Gastrocnemius medialis (tissue), 4 donors: Measurements from ENCODE around the gene CUL1. TPM values are rescaled to one million over a fixed set of nuclear protein-coding genes. Genes with fewer than 3 reads are reported as not detected.

Experiments used
- ATAC-seq, 2 donors: fragments of 150-250 bp; one replicate each; pipeline ENCODE4 v1.9.1; 2016
- DNase-seq, 2 donors: peaks; one replicate each; pipeline ENCODE4 v3.0.0-alpha.2; 2019
- H3K27ac ChIP-seq, 4 donors: fragments of 200-600 bp; sonication (generic); 1 replicate in 1 of 4; 2 replicates in 3 of 4; pipeline ENCODE4 v1.5.1; 2016 to 2018; ENCODE audit warnings: mild to moderate bottlenecking in 2 of 4, moderate library complexity in 1 of 4
- H3K27me3 ChIP-seq, 3 donors: fragments of 200-600 bp; sonication (generic) in 2 of 3; 1 replicate in 1 of 3; 2 replicates in 2 of 3; pipeline versions ENCODE4 v1.5.1 to v1.6.0; 2016 to 2019; ENCODE audit warnings: mild to moderate bottlenecking in 1 of 3, moderate library complexity in 1 of 3
- H3K36me3 ChIP-seq, 2 donors: fragments of 200-600 bp; sonication (generic) in 1 of 2; one replicate each; pipeline ENCODE4 v1.5.1; 2017 to 2018
- H3K4me1 ChIP-seq, 2 donors: fragments of 200-600 bp; sonication (generic) in 1 of 2; one replicate each; pipeline ENCODE4 v1.5.1; 2016 to 2017; ENCODE audit warnings: mild to moderate bottlenecking in 2 of 2
- H3K4me3 ChIP-seq, 4 donors: fragments of 200-600 bp; sonication (generic) in 3 of 4; 1 replicate in 1 of 4; 2 replicates in 3 of 4; pipeline ENCODE4 v1.5.1; 2016 to 2019; ENCODE audit warnings: mild to moderate bottlenecking in 2 of 4
- H3K9me3 ChIP-seq, 3 donors: fragments of 200-600 bp; sonication (generic) in 2 of 3; 1 replicate in 1 of 3; 2 replicates in 2 of 3; pipeline ENCODE4 v1.5.1; 2016 to 2019
- CTCF ChIP-seq, 5 experiments: fragments of 450-650 bp in 3 of 5; fragments of 200-600 bp in 2 of 5; sonication (generic) in 2 of 5; IDR thresholded peaks in 4 of 5; conservative IDR thresholded peaks in 1 of 5; 1 replicate in 4 of 5; 2 replicates in 1 of 5; pipeline ENCODE4 v1.5.1; 2016 to 2019; ENCODE audit warnings: antibody characterized with exemption in 5 of 5, mild to moderate bottlenecking in 3 of 5, moderate library complexity in 3 of 5
- POLR2A ChIP-seq, 2 donors: fragments of 450-650 bp; IDR thresholded peaks; one replicate each; pipeline ENCODE4 v1.6.1; 2017; ENCODE audit warnings: antibody characterized with exemption in 2 of 2, mild to moderate bottlenecking in 2 of 2, moderate library complexity in 2 of 2
- in situ Hi-C, 4 donors: fragments of 200-750 bp; cut with MboI; loops; one replicate each; pipeline versions ENCODE4 v1.15.0 to v1.8.0; 2017; ENCODE audit warnings: low sequenced_read_pairs in 4 of 4
- intact Hi-C: fragments of 100-400 bp; cut with DNase I; formaldehyde crosslinking; loops from one replicate; pipeline ENCODE4 v1.15.1; 2023; ENCODE audit warnings: low total_unique reads
- total RNA-seq, 4 donors: library from RNA; depleted of rRNA; stranded (reverse); fragments of >200 nt; gene quantifications; one replicate each; pipeline versions ENCODE4 v1.1.0 to v1.2.3, GENCODE V29; 2016

The CUL1 gene
- total RNA-seq, 4 donors from 2014 or later, result 78.7 to 101 (median 84.6) TPM

- intact Hi-C loops, result no loop called here
- Histone ChIP-seq H3K36me3 (no peaks in the 10 kb centered on the region), H3K9me3 (no peaks in the 10 kb centered on the region), H3K27ac (no peak overlapping the region), H3K27me3 (no peaks in the 10 kb centered on the region), H3K4me3 (no peak overlapping the region), H3K4me1 (no peaks in the 10 kb centered on the region)
- in situ Hi-C loops, result no loop called here
- TF ChIP-seq POLR2A (IDR thresholded peaks at IDR 0.05), result no peak
- TF ChIP-seq CTCF (IDR thresholded peaks at IDR 0.05 in 4 of 5, conservative IDR thresholded peaks at IDR 0.05 in 1 of 5), result no peak
- ATAC-seq, result no peak
- no peak for DNase-seq
These were observed 5.1 kb upstream of the CUL1 start for GRCh38 chr7:148693651-148694050.

- TF ChIP-seq CTCF (IDR thresholded peaks at IDR 0.05 in 4 of 5, conservative IDR thresholded peaks at IDR 0.05 in 1 of 5), result no peak
- no peak for TF ChIP-seq POLR2A (IDR thresholded peaks at IDR 0.05)
- DNase-seq (no peak), ATAC-seq (no peak)
- Histone ChIP-seq H3K27me3 (no peaks in the 10 kb centered on the region), H3K9me3 (no peaks in the 10 kb centered on the region), H3K27ac (no peak overlapping the region), H3K36me3 (no peaks in the 10 kb centered on the region), H3K4me1 (no peaks in the 10 kb centered on the region), H3K4me3 (no peak overlapping the region)
- intact Hi-C loops (loop anchor here (5.0 kb wide), 3 partner anchors 188 to 398 kb away; partner anchors contain the start of genes EZH2 and ZNF786), in situ Hi-C loops (no loop called here)
These were observed 4.1 kb upstream of the CUL1 start for GRCh38 chr7:148694631-148695030.

GRCh38 chr7:148695953-148696352 lies 2.8 kb upstream of the CUL1 start:
- DNase-seq, result no peak
- peaks cover 9% of the 10 kb centered on the region in 2 donors for H3K4me1 ChIP-seq
- in situ Hi-C loops (no loop called here), intact Hi-C loops (loop anchor here (5.0 kb wide), 3 partner anchors 186 to 396 kb away; partner anchors contain the start of genes EZH2 and ZNF786)
- no peaks in the 10 kb centered on the region for H3K36me3 ChIP-seq
- no peak for TF ChIP-seq POLR2A (IDR thresholded peaks at IDR 0.05)
- TF ChIP-seq CTCF (IDR thresholded peaks at IDR 0.05 in 4 of 5, conservative IDR thresholded peaks at IDR 0.05 in 1 of 5), result no peak
- H3K9me3 ChIP-seq, result no peaks in the 10 kb centered on the region
- H3K27me3 ChIP-seq, result no peaks in the 10 kb centered on the region
- no peak overlapping the region for H3K27ac ChIP-seq
- no peak overlapping the region for H3K4me3 ChIP-seq
- no peak for ATAC-seq

GRCh38 chr7:148696787-148697186 lies 1.9 kb upstream of the CUL1 start:
- intact Hi-C loops (loop anchor here (5.0 kb wide), 3 partner anchors 186 to 396 kb away; partner anchors contain the start of genes EZH2 and ZNF786), in situ Hi-C loops (no loop called here)
- TF ChIP-seq CTCF (IDR thresholded peaks at IDR 0.05 in 4 of 5, conservative IDR thresholded peaks at IDR 0.05 in 1 of 5) (no peak), POLR2A (IDR thresholded peaks at IDR 0.05) (no peak)
- Histone ChIP-seq H3K4me1 (peaks cover 17 to 18% of the 10 kb centered on the region in 2 donors), H3K4me3 (no peak overlapping the region), H3K36me3 (no peaks in the 10 kb centered on the region), H3K9me3 (no peaks in the 10 kb centered on the region), H3K27ac (peak overlapping the region; percentile 85 to 96 (median 92)), H3K27me3 (no peaks in the 10 kb centered on the region)
- no peak for DNase-seq
- ATAC-seq, result no peak
